Ammon's horn (tissue), 1 donor: Measurements from ENCODE around the gene CTSC.
"Not testable (repeated sequence)": the region's sequence is repeated elsewhere in the genome, so short reads cannot be mapped to it uniquely, and the experiment has no call there.

Source experiments
- DNase-seq: peaks from one replicate; pipeline ENCODE4 v3.0.0-alpha.2; 2016; ENCODE audit warnings: low spot score

CTSC gene

GRCh38 chr11:88282747-88283515 is 54.6 kb downstream of the CTSC start:
- no peak for DNase-seq

- no peak for DNase-seq
Measured at GRCh38 chr11:88281317-88281712, 56.2 kb downstream of the CTSC start.

- no peak for DNase-seq
Measured at GRCh38 chr11:88280673-88281316, 56.7 kb downstream of the CTSC start.

GRCh38 chr11:88277349-88277915 is 60.1 kb downstream of the CTSC start:
- DNase-seq: no peak

GRCh38 chr11:88275636-88276035 is 61.9 kb downstream of the CTSC start:
- no peak for DNase-seq

GRCh38 chr11:88266919-88267318 is 70.6 kb downstream of the CTSC start:
- peak; percentile 33 for DNase-seq

- no peak for DNase-seq
Measured at GRCh38 chr11:88266157-88266556, 71.4 kb downstream of the CTSC start.

GRCh38 chr11:88259431-88259830 is 78.1 kb downstream of the CTSC start:
- no peak for DNase-seq

GRCh38 chr11:88252208-88252607 is 85.3 kb downstream of the CTSC start:
- no peak for DNase-seq

GRCh38 chr11:88250566-88251242 is 86.8 kb downstream of the CTSC start:
- no peak for DNase-seq

GRCh38 chr11:88249706-88250105 is 87.8 kb downstream of the CTSC start:
- no peak for DNase-seq

- DNase-seq: no peak
Measured at GRCh38 chr11:88246696-88247095, 90.8 kb downstream of the CTSC start.

- DNase-seq: not testable (repeated sequence)
Measured at GRCh38 chr11:88245576-88245975, 92.0 kb downstream of the CTSC start.
